Measurements from ENCODE around the gene ZRANB3. TPM values are rescaled to one million over a fixed set of nuclear protein-coding genes. Genes with fewer than 3 reads are reported as not detected.
"Not testable (repeated sequence)": the region's sequence is repeated elsewhere in the genome, so short reads cannot be mapped to it uniquely, and the experiment has no call there.

Gene ZRANB3
- total RNA-seq, 1 experiment from 2014 or later: 17.1 TPM

DNA sequence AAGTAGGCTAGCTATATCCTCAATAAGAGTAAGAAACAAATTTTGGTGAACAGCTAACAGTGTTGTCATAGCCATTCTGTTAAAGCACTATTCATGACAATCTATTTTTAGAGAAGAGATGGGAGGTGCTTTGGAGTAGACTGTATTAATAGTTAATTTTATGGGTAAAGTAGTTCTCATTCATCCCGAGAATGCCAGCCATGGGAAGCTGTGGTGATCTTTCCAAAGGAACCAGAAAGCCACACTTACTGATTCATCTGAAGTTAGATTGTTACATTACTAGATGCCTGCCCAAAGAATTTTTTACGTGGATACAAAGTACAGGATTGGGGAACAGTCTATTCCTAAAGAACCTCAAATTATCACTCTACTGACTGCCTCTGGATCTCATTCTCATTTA is 74.6 kb downstream of the ZRANB3 start:
- Histone ChIP-seq H3K27ac (ENCODE audit: low read depth, low read length, poor library complexity, severe bottlenecking) (no peak overlapping the region), H3K4me3 (ENCODE audit: low read depth, low read length, poor library complexity, severe bottlenecking) (no peak overlapping the region), H3K36me3 (ENCODE audit: insufficient read depth, low read length, poor library complexity, severe bottlenecking) (no peaks in the 10 kb centered on the region), H3K27me3 (replicated peaks; ENCODE audit: insufficient read depth, low read depth, low read length, poor library complexity) (no peaks in the 10 kb centered on the region), H3K9me3 (ENCODE audit: low read depth, low read length, poor library complexity, severe bottlenecking) (no peaks in the 10 kb centered on the region), H3K4me1 (ENCODE audit: insufficient read depth, low read length, poor library complexity, severe bottlenecking) (no peaks in the 10 kb centered on the region)
- TF ChIP-seq, protein P1, sequence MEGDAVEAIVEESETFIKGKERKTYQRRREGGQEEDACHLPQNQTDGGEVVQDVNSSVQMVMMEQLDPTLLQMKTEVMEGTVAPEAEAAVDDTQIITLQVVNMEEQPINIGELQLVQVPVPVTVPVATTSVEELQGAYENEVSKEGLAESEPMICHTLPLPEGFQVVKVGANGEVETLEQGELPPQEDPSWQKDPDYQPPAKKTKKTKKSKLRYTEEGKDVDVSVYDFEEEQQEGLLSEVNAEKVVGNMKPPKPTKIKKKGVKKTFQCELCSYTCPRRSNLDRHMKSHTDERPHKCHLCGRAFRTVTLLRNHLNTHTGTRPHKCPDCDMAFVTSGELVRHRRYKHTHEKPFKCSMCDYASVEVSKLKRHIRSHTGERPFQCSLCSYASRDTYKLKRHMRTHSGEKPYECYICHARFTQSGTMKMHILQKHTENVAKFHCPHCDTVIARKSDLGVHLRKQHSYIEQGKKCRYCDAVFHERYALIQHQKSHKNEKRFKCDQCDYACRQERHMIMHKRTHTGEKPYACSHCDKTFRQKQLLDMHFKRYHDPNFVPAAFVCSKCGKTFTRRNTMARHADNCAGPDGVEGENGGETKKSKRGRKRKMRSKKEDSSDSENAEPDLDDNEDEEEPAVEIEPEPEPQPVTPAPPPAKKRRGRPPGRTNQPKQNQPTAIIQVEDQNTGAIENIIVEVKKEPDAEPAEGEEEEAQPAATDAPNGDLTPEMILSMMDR (conservative IDR thresholded peaks at IDR 0.05; ENCODE audit: low read depth, low read length): no peak
- no peak for TF ChIP-seq EZH2 (IDR thresholded peaks at IDR 0.05; ENCODE audit: borderline replicate concordance, low read depth, low read length, poor library complexity, severe bottlenecking)
- ChIA-PET POLR2A (ENCODE audit: low non-redundant PET) (no interaction called here), CTCF (no interaction called here)
- BruUV-seq (replicated peaks): no TSS peak
- intact Hi-C loops (cut with micrococcal nuclease; ENCODE audit: unreplicated experiment): no loop called here
- DNase-seq (ENCODE audit: low spot score): no peak

DNA sequence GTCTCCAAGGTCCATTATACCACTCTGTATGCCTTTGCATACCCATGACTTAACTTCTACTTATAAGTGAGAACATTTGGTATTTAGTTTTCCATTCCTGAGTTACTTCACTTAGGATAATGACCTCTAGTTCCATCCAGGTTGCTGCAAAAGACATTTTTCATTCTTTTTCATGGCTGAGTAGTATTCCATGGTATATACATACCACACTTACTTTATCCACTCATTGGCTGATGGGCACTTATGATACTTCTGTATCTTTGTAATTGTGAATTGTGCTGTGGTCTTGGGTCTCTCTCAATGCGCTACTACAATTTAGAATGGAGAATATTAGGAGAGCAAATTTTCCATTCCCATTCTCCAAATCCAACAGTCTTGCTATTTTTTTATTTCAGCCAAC is 76.4 kb downstream of the ZRANB3 start:
- CTCF ChIA-PET: no interaction called here

DNA sequence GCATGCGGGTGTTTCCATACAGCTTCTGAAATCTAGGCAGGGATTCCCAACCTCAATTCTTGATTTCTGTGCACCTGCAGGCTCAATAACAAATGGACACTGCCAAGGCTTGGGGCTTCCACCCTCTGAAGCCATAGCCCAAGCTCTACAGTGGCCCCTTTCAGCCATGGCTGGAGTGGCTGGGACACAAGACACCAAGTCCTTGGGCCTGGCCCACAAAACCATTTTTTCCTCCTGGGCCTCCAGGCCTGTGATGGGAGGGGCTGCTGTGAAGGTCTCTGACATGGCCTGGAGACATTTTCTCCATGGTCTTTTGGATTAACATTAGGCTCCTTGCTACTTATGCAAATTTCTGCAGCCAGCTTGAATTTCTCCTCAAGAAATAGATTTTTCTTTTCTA is 78.0 kb downstream of the ZRANB3 start:
- H3K36me3 ChIP-seq (ENCODE audit: insufficient read depth, low read length, poor library complexity, severe bottlenecking); H3K4me3 ChIP-seq (ENCODE audit: low read depth, low read length, poor library complexity, severe bottlenecking); H3K9me3 ChIP-seq (ENCODE audit: low read depth, low read length, poor library complexity, severe bottlenecking); POLR2A ChIA-PET (ENCODE audit: low non-redundant PET); intact Hi-C loops (cut with micrococcal nuclease; ENCODE audit: unreplicated experiment); H3K27me3 ChIP-seq (replicated peaks; ENCODE audit: insufficient read depth, low read depth, low read length, poor library complexity); H3K27ac ChIP-seq (ENCODE audit: low read depth, low read length, poor library complexity, severe bottlenecking); CTCF ChIA-PET; BruUV-seq (replicated peaks); DNase-seq (ENCODE audit: low spot score); H3K4me1 ChIP-seq (ENCODE audit: insufficient read depth, low read length, poor library complexity, severe bottlenecking): not testable (repeated sequence)

More for the DNA sequence above, 76.4 kb downstream of the ZRANB3 start:
- H3K27me3 ChIP-seq (replicated peaks; ENCODE audit: insufficient read depth, low read depth, low read length, poor library complexity): no peaks in the 10 kb centered on the region
- DNase-seq (ENCODE audit: low spot score): no peak
- no TSS peak for BruUV-seq (replicated peaks)
- no peaks in the 10 kb centered on the region for H3K9me3 ChIP-seq (ENCODE audit: low read depth, low read length, poor library complexity, severe bottlenecking)
- H3K27ac ChIP-seq (ENCODE audit: low read depth, low read length, poor library complexity, severe bottlenecking): no peak overlapping the region
- H3K36me3 ChIP-seq (ENCODE audit: insufficient read depth, low read length, poor library complexity, severe bottlenecking): no peaks in the 10 kb centered on the region
- no peaks in the 10 kb centered on the region for H3K4me1 ChIP-seq (ENCODE audit: insufficient read depth, low read length, poor library complexity, severe bottlenecking)
- no peak overlapping the region for H3K4me3 ChIP-seq (ENCODE audit: low read depth, low read length, poor library complexity, severe bottlenecking)
- intact Hi-C loops (cut with micrococcal nuclease; ENCODE audit: unreplicated experiment): no loop called here
- POLR2A ChIA-PET (ENCODE audit: low non-redundant PET): no interaction called here
- TF ChIP-seq EZH2 (IDR thresholded peaks at IDR 0.05; ENCODE audit: borderline replicate concordance, low read depth, low read length, poor library complexity, severe bottlenecking): no peak
- TF ChIP-seq, protein P1 (conservative IDR thresholded peaks at IDR 0.05; ENCODE audit: low read depth, low read length): no peak

DNA sequence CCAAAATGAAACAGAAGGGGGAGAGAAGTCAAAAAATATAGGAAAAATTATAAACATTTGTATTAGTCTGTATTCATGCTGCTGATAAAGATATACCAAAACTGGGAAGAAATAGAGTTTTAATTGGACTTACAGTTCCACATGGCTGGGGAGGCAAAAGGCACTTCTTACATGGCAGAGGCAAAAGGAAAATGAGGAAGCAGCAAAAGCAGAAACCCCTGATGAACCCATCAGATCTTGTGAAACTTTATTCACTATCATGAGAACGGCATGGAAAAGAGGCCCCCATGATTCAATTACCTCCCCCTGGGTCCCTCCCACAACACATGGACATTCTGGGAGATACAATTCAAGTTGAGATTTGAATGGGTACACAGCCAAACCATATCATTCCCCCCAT is 79.1 kb downstream of the ZRANB3 start:
- ChIA-PET CTCF (no interaction called here), POLR2A (ENCODE audit: low non-redundant PET) (no interaction called here)
- no peaks in the 10 kb centered on the region for H3K27me3 ChIP-seq (replicated peaks; ENCODE audit: insufficient read depth, low read depth, low read length, poor library complexity)

DNA sequence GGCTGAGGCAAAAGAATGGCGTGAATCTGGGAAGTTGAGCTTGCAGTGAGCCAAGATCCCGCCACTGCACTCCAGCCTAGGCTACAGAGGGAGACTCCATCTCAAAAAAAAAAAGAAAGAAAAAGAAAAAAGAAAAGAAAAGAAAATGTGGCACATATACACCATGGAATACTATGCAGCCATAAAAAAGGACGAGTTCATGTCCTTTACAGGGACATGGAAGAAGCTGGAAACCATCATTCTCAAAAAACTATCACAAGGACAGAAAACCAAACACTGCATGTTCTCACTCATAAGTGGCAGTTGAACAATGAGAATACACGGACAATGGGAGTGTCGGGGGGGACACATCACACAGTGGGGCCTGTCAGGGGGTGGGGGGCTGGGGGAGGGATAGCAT is 88.0 kb downstream of the ZRANB3 start:
- H3K4me3 ChIP-seq (ENCODE audit: low read depth, low read length, poor library complexity, severe bottlenecking); H3K36me3 ChIP-seq (ENCODE audit: insufficient read depth, low read length, poor library complexity, severe bottlenecking); BruUV-seq (replicated peaks); POLR2A ChIA-PET (ENCODE audit: low non-redundant PET); CTCF ChIA-PET; H3K27ac ChIP-seq (ENCODE audit: low read depth, low read length, poor library complexity, severe bottlenecking); intact Hi-C loops (cut with micrococcal nuclease; ENCODE audit: unreplicated experiment); DNase-seq (ENCODE audit: low spot score); H3K27me3 ChIP-seq (replicated peaks; ENCODE audit: insufficient read depth, low read depth, low read length, poor library complexity); H3K9me3 ChIP-seq (ENCODE audit: low read depth, low read length, poor library complexity, severe bottlenecking); H3K4me1 ChIP-seq (ENCODE audit: insufficient read depth, low read length, poor library complexity, severe bottlenecking): not testable (repeated sequence)

More for the DNA sequence above, 79.1 kb downstream of the ZRANB3 start:
- TF ChIP-seq, protein P1 (conservative IDR thresholded peaks at IDR 0.05; ENCODE audit: low read depth, low read length): no peak
- no peak for TF ChIP-seq EZH2 (IDR thresholded peaks at IDR 0.05; ENCODE audit: borderline replicate concordance, low read depth, low read length, poor library complexity, severe bottlenecking)
- DNase-seq (ENCODE audit: low spot score): no peak
- no peaks in the 10 kb centered on the region for H3K36me3 ChIP-seq (ENCODE audit: insufficient read depth, low read length, poor library complexity, severe bottlenecking)
- no peak overlapping the region for H3K4me3 ChIP-seq (ENCODE audit: low read depth, low read length, poor library complexity, severe bottlenecking)
- no peaks in the 10 kb centered on the region for H3K4me1 ChIP-seq (ENCODE audit: insufficient read depth, low read length, poor library complexity, severe bottlenecking)
- H3K9me3 ChIP-seq (ENCODE audit: low read depth, low read length, poor library complexity, severe bottlenecking): no peaks in the 10 kb centered on the region
- no peak overlapping the region for H3K27ac ChIP-seq (ENCODE audit: low read depth, low read length, poor library complexity, severe bottlenecking)
- BruUV-seq (replicated peaks): no TSS peak
- intact Hi-C loops (cut with micrococcal nuclease; ENCODE audit: unreplicated experiment): no loop called here

DNA sequence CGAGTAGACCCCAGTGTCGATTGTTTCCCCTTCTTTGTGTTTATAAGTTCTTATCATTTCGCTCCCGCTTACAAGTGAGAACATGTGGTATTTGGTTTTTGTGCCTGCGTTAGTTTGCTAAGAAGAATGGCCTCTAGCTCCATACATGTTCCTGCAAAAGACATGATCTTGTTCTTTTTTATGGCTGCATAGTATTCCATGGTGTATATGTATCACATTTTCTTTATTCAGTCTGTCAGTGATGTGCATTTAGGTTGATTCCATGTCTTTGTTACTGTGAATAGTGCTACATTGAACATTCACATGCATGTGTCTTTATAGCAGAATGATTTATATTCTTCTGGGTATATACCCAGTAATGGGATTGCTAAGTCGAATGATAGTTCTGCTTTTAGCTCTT is 95.9 kb downstream of the ZRANB3 start:
- H3K9me3 ChIP-seq (ENCODE audit: low read depth, low read length, poor library complexity, severe bottlenecking); H3K27me3 ChIP-seq (replicated peaks; ENCODE audit: insufficient read depth, low read depth, low read length, poor library complexity); intact Hi-C loops (cut with micrococcal nuclease; ENCODE audit: unreplicated experiment); CTCF ChIA-PET; H3K27ac ChIP-seq (ENCODE audit: low read depth, low read length, poor library complexity, severe bottlenecking); H3K4me1 ChIP-seq (ENCODE audit: insufficient read depth, low read length, poor library complexity, severe bottlenecking); H3K36me3 ChIP-seq (ENCODE audit: insufficient read depth, low read length, poor library complexity, severe bottlenecking); BruUV-seq (replicated peaks); H3K4me3 ChIP-seq (ENCODE audit: low read depth, low read length, poor library complexity, severe bottlenecking); POLR2A ChIA-PET (ENCODE audit: low non-redundant PET); DNase-seq (ENCODE audit: low spot score): not testable (repeated sequence)

Measured in A673 (cell line).